Measurements from ENCODE around the gene KISS1R.

The KISS1R gene

DNA sequence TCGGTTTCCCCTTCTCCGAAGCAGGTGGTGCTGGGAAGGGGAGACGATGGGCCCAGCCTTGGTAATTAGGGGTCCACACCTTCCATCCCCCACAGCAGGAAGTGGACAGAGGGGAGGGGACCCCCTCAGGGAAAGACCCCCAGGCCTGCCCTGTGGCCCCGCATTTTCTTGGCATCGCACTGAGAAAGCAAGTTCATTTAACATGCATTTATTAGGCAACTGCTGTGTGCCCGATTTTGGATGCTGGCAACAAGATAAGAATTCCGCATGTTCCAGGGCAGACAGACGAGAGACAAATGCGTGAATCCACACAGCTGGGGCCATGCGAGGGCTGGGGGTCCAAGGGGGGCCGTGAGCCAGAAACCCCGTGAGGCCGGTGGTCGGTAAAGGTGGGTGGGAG lies 37.1 kb downstream of the KISS1R start (continued):
- TF ChIP-seq, protein P1, sequence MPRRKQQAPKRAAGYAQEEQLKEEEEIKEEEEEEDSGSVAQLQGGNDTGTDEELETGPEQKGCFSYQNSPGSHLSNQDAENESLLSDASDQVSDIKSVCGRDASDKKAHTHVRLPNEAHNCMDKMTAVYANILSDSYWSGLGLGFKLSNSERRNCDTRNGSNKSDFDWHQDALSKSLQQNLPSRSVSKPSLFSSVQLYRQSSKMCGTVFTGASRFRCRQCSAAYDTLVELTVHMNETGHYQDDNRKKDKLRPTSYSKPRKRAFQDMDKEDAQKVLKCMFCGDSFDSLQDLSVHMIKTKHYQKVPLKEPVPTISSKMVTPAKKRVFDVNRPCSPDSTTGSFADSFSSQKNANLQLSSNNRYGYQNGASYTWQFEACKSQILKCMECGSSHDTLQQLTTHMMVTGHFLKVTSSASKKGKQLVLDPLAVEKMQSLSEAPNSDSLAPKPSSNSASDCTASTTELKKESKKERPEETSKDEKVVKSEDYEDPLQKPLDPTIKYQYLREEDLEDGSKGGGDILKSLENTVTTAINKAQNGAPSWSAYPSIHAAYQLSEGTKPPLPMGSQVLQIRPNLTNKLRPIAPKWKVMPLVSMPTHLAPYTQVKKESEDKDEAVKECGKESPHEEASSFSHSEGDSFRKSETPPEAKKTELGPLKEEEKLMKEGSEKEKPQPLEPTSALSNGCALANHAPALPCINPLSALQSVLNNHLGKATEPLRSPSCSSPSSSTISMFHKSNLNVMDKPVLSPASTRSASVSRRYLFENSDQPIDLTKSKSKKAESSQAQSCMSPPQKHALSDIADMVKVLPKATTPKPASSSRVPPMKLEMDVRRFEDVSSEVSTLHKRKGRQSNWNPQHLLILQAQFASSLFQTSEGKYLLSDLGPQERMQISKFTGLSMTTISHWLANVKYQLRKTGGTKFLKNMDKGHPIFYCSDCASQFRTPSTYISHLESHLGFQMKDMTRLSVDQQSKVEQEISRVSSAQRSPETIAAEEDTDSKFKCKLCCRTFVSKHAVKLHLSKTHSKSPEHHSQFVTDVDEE (CRISPR knock-in tag; IDR thresholded peaks at IDR 0.05): no peak
- TF ChIP-seq PPARA (CRISPR knock-in tag; IDR thresholded peaks at IDR 0.05; ENCODE audit: borderline replicate concordance) (no peak), TCF4 (CRISPR knock-in tag; IDR thresholded peaks at IDR 0.05; ENCODE audit: borderline replicate concordance) (no peak), ZFP30 (CRISPR knock-in tag; IDR thresholded peaks at IDR 0.05) (no peak), ISL1 (CRISPR knock-in tag; IDR thresholded peaks at IDR 0.05) (no peak)

GRCh38 chr19:954672-955494 lies 37.8 kb downstream of the KISS1R start:
- no peak for ATAC-seq
- no peak for TF ChIP-seq OSR1 (CRISPR knock-in tag; IDR thresholded peaks at IDR 0.05)
- TF ChIP-seq BACH2 (CRISPR knock-in tag; IDR thresholded peaks at IDR 0.05; ENCODE audit: borderline replicate concordance): no peak
- TF ChIP-seq ZNF565 (CRISPR knock-in tag; conservative IDR thresholded peaks at IDR 0.05; ENCODE audit: low read depth): no peak
- TF ChIP-seq, protein P2, sequence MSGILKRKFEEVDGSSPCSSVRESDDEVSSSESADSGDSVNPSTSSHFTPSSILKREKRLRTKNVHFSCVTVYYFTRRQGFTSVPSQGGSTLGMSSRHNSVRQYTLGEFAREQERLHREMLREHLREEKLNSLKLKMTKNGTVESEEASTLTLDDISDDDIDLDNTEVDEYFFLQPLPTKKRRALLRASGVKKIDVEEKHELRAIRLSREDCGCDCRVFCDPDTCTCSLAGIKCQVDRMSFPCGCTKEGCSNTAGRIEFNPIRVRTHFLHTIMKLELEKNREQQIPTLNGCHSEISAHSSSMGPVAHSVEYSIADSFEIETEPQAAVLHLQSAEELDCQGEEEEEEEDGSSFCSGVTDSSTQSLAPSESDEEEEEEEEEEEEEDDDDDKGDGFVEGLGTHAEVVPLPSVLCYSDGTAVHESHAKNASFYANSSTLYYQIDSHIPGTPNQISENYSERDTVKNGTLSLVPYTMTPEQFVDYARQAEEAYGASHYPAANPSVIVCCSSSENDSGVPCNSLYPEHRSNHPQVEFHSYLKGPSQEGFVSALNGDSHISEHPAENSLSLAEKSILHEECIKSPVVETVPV (CRISPR knock-in tag; IDR thresholded peaks at IDR 0.05): no peak
- no peak for TF ChIP-seq ZNF70 (CRISPR knock-in tag; IDR thresholded peaks at IDR 0.05)
- TF ChIP-seq PATZ1 (CRISPR knock-in tag; IDR thresholded peaks at IDR 0.05; ENCODE audit: borderline replicate concordance): no peak
- no peak for TF ChIP-seq TOX (CRISPR knock-in tag; IDR thresholded peaks at IDR 0.05; ENCODE audit: borderline replicate concordance)
- no peak for TF ChIP-seq ZFP3 (CRISPR knock-in tag; IDR thresholded peaks at IDR 0.05)
- TF ChIP-seq ZC3H10 (CRISPR knock-in tag; IDR thresholded peaks at IDR 0.05): no peak
- TF ChIP-seq, protein P3, sequence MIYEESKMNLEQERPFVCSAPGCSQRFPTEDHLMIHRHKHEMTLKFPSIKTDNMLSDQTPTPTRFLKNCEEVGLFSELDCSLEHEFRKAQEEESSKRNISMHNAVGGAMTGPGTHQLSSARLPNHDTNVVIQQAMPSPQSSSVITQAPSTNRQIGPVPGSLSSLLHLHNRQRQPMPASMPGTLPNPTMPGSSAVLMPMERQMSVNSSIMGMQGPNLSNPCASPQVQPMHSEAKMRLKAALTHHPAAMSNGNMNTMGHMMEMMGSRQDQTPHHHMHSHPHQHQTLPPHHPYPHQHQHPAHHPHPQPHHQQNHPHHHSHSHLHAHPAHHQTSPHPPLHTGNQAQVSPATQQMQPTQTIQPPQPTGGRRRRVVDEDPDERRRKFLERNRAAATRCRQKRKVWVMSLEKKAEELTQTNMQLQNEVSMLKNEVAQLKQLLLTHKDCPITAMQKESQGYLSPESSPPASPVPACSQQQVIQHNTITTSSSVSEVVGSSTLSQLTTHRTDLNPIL (CRISPR knock-in tag; IDR thresholded peaks at IDR 0.05; ENCODE audit: low read depth): no peak
- no peak for TF ChIP-seq ISL1 (CRISPR knock-in tag; IDR thresholded peaks at IDR 0.05)
- TF ChIP-seq ESRRG (CRISPR knock-in tag; IDR thresholded peaks at IDR 0.05): no peak
- no peak for TF ChIP-seq ZFP30 (CRISPR knock-in tag; IDR thresholded peaks at IDR 0.05)
- TF ChIP-seq PPARA (CRISPR knock-in tag; IDR thresholded peaks at IDR 0.05; ENCODE audit: borderline replicate concordance): no peak
- no peak for TF ChIP-seq GLIS3 (CRISPR knock-in tag; IDR thresholded peaks at IDR 0.05)
- TF ChIP-seq, protein P4, sequence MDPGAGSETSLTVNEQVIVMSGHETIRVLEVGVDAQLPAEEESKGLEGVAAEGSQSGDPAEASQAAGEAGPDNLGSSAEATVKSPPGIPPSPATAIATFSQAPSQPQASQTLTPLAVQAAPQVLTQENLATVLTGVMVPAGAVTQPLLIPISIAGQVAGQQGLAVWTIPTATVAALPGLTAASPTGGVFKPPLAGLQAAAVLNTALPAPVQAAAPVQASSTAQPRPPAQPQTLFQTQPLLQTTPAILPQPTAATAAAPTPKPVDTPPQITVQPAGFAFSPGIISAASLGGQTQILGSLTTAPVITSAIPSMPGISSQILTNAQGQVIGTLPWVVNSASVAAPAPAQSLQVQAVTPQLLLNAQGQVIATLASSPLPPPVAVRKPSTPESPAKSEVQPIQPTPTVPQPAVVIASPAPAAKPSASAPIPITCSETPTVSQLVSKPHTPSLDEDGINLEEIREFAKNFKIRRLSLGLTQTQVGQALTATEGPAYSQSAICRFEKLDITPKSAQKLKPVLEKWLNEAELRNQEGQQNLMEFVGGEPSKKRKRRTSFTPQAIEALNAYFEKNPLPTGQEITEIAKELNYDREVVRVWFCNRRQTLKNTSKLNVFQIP (CRISPR knock-in tag; IDR thresholded peaks at IDR 0.05; ENCODE audit: borderline replicate concordance, low read depth): no peak
- no peak for TF ChIP-seq ZNF8 (CRISPR knock-in tag; IDR thresholded peaks at IDR 0.05)
- TF ChIP-seq, protein P1 (CRISPR knock-in tag; IDR thresholded peaks at IDR 0.05): no peak

Measured in SK-N-SH treated with all-trans-retinoic acid at 6 μM for 48 hours (cell line).